ENCODE results near the gene IPO13.

The IPO13 gene

DNA sequence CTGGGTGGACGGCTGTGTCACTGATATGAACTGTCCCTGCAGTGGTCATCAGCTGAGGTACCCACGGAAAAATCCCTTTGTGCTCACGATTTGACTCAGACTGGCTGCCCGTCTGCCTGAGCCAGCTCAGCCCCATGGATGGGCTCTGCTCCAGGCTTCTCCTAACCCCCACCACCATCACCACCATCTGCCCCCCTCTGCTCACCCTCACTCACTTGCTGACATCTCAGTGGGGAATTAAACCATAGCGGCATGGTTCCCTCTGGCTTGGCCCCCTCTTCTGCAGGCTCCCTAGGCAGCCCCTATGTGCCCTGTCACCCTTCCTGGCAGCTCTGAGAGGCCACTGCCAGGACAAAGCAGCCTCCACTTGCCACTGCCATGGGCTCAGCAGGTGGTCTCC lies 67.2 kb downstream of the IPO13 start:
- no peak for DNase-seq

DNA sequence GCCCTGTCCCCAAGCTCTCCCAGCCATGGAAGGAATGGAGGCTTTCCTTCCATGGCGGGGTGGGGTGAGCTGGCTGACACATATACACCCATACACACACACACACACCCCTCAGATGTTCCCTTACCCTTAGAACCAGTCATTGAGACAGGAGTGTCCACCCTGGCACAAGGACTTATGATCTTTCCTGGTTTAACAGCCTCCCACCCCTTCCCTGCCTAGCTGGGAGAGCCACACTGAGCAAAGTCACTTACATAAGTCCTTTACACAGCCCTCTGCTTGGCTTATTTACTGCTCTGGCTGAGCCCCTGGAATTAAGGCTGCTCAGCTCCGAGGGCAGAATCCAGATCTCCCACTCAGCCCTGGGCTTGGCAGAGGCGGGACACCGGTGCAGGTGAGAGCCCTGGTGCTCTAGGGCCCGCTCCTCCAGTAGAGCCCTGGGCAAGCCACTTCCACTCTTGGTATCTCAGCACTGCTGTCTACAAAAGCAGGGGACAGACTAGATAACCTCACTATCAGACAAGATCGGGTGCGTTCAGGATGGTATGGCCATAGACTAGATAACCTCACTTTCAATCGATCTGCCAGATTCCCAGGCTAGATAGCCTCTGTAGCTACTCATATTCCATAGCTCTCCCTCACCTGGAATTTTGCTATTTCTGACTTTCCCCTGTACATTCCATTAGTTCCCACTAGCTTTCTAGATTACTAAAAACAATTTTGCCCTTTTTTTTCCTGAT lies 67.8 kb downstream of the IPO13 start:
- DNase-seq: no peak

- no peak for DNase-seq
Measured at GRCh38 chr1:44015206-44015605, 68.5 kb downstream of the IPO13 start.

GRCh38 chr1:44016041-44016889 lies 69.5 kb downstream of the IPO13 start:
- DNase-seq: no peak

DNA sequence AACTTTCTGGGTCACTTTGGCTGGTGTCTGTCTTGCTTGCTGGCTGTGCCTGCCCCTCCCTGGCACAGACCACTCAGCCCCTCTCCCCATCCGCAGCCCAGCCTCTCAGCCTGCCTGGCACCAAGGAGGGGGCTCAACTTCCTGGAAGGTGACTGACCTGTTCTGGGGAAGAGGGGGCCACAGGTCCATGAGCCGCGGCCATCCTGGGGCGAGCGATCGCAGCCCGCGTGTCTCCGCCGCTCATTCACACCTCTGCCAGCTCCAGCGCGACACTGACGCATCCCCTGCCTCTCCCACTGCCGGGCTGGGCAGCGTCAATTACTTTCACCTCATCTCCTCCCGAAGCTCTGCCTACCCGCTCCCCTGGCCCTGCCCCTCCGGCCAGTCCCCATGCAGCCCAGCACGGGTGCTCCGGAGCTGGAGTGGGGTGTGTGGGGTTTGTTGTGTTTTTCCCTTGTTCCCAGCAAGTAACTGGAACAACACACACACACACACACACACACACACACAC lies 70.2 kb downstream of the IPO13 start:
- no peak for DNase-seq
